ENCODE results near the gene PNLIPRP3.

Gene PNLIPRP3

DNA sequence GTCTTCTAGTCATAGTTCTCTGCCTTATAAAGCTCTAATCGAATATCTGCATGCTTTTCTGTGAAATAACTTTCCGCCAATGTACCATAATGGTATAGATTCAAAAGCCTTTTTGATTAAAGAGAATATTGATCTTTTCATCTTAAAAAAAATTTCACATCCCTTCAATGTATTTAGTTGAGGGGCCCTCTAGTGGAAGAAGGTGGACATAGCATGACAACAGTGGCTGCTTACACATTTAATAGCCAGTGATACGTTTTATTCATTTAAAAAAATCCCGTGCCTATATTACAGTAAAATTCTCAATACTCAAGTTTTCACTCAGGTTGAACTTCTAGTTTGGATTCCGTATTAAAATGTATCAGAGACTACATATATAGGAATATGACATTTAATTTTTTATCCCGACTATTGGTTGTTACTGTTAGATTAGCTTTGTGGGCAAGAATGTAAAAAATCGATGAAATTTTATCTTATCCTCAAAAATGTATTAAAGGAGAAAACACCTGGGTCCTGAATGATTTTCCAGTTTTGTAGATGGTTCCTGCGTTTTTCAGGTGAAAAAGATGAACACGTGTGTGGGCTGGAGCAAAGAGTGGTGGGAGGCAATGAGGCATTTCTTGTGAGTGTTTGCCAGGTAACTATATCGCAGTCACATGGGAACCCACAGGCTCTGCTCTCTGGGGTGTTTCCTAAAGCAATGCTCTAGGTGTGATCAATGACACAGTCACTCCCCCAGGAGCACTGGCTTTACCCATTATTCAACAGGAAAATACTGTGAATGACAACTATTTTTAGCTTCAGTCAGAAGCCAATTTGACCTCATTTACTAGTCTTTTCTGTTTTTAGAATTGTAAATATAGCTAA lies 94.0 kb downstream of the PNLIPRP3 start:
- DNase-seq = peak in 1 of 2 experiments; percentile 14

DNA sequence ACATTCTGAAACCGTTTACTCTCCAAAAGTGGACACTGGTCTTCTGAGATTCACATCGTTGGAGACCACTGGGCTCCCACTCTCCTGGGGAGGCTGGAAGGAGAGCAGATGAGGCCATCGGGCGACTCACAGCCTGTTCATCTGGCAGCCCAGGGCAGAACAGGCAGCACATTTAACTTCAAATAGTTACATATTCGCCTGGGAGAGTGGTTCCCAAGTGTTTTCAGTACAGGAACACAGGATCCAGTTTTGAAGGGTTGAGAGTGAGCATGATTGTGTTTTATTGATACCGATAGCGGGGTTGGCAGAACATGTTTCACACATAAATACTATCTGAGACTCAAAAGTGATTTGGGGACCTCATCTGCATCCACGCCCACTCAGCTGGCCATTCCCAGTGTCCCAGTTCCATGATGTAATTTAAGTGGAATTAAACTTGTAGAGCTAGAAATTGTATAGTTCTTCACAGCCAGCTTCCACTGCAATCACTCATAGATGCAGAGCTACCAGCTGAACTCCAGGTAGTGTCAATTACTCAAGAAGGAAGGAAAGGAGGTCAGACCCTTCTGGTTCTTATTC lies 95.2 kb downstream of the PNLIPRP3 start:
- no peak for DNase-seq

DNA sequence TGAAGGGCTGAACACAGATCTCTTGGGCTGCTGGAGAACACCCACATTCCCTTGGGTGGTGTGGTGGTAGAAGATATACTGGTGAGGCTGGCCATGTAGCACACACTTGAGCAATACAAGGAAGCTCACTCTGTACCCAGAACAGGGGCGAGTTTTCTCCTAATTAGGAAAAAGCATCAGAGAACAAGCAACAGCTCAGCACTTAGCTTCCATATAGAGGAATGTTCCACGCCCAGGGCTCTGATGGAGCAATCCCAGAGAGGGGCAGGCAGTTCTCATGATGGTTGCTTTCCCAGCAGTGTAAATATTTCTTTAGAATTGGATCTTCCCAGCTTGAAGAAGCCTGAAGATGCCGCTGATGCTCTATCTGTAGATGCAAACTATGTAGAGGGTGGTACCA lies 97.1 kb downstream of the PNLIPRP3 start:
- DNase-seq = no peak

DNA sequence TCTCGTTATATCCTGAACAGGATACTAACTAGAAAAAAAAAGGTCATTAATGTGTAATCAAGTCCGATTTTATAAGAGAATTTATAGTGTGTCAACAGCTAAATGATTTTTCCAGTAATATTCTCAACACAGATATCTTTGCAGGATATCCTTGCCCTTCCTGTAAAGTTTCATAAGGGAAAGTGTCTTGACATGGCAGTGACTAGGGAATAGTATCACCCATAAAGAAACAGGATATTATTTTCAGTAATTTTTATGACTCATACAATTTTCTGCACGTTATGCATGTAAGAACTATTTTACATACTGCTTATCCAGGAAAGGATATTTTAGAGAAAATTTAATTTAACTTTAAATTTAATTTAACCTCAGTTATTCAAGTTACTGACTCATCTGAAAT lies 98.6 kb downstream of the PNLIPRP3 start:
- no peak for DNase-seq
